ENCODE results near the gene NLRC5. TPM values are rescaled to one million over a fixed set of nuclear protein-coding genes. Genes with fewer than 3 reads are reported as not detected.

Gene NLRC5
- total RNA-seq, 4 donors from 2014 or later, result 11.1 to 39.7 (median 16.3) TPM

DNA sequence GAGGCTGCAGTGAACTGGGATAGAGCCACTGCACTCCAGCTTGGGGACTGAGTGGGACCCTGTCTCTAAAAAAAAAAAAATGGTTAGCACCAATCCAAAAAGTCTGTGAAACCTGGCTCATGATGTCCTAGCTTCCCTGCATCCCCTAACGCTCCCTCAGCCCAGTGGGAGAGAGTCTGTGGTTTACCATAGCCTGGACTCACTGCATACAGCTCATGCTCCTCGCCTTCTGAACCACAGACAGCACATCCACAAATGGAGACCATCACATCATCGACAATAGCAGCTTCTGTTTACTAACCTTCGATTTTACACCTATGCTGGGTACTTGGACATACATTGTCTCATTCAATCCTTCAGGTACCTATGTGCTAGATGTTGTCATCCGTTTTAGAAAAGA, 43.6 kb downstream of the NLRC5 start:
- WGBS, 2 donors (ENCODE audit: low coverage in 1 of 2), result 82 to 95% methylated on average over 4 to 5 of the region's 5 CpGs
- no peak overlapping the region for H3K27ac ChIP-seq
- ATAC-seq, result no peak
- TF ChIP-seq POLR2A (IDR thresholded peaks at IDR 0.05) (no peak), POLR2AphosphoS5 (IDR thresholded peaks at IDR 0.05) (no peak), EP300 (IDR thresholded peaks at IDR 0.05) (no peak)
- TF ChIP-seq, protein P1, sequence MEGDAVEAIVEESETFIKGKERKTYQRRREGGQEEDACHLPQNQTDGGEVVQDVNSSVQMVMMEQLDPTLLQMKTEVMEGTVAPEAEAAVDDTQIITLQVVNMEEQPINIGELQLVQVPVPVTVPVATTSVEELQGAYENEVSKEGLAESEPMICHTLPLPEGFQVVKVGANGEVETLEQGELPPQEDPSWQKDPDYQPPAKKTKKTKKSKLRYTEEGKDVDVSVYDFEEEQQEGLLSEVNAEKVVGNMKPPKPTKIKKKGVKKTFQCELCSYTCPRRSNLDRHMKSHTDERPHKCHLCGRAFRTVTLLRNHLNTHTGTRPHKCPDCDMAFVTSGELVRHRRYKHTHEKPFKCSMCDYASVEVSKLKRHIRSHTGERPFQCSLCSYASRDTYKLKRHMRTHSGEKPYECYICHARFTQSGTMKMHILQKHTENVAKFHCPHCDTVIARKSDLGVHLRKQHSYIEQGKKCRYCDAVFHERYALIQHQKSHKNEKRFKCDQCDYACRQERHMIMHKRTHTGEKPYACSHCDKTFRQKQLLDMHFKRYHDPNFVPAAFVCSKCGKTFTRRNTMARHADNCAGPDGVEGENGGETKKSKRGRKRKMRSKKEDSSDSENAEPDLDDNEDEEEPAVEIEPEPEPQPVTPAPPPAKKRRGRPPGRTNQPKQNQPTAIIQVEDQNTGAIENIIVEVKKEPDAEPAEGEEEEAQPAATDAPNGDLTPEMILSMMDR (IDR thresholded peaks at IDR 0.05), result no peak
- H3K27me3 ChIP-seq, result no peaks in the 10 kb centered on the region
- H3K4me3 ChIP-seq, result no peak overlapping the region
- H3K9me3 ChIP-seq, result no peaks in the 10 kb centered on the region
- peaks cover 0 to 61% of the 10 kb centered on the region in 2 donors for H3K36me3 ChIP-seq
- no peaks in the 10 kb centered on the region for H3K4me1 ChIP-seq

DNA sequence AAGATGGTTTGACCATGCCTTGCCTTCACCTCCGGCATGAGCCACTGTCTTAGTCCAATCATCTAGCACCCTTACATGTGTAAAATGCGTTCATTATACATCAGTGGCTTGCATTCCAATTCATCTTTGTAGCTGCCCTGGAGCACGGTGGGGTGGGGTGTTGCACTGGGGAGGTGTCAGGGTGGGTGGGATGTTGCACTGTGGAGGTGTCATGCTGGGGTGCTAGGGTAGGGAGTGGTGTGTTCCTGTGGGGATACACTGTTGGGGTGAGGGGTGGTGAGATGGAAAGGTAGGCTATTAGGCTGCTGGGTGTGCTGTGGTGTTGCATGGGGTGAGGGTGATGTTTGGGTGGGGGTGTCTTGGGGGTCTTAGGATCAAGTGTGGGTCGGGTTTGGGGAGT, 47.0 kb downstream of the NLRC5 start:
- no peak for TF ChIP-seq POLR2A (IDR thresholded peaks at IDR 0.05)
- TF ChIP-seq EP300 (IDR thresholded peaks at IDR 0.05), result no peak
- TF ChIP-seq, protein P1 (IDR thresholded peaks at IDR 0.05), result no peak
- TF ChIP-seq POLR2AphosphoS5 (IDR thresholded peaks at IDR 0.05), result no peak
- no peak for ATAC-seq
- Histone ChIP-seq H3K4me3 (no peak overlapping the region), H3K27ac (no peak overlapping the region), H3K27me3 (no peaks in the 10 kb centered on the region), H3K9me3 (no peaks in the 10 kb centered on the region), H3K36me3 (peaks cover 0 to 85% of the 10 kb centered on the region in 2 donors), H3K4me1 (no peaks in the 10 kb centered on the region)
- WGBS, 2 donors (ENCODE audit: low coverage in 1 of 2), result 67 to 85% methylated on average over 1 to 2 of the region's 4 CpGs

- 50 to 53% methylated on average over 1 to 2 of the region's 7 CpGs for WGBS, 2 donors (ENCODE audit: low coverage in 1 of 2)
- no peaks in the 10 kb centered on the region for H3K9me3 ChIP-seq
- no peak overlapping the region for H3K4me3 ChIP-seq
- H3K27me3 ChIP-seq, result no peaks in the 10 kb centered on the region
- ATAC-seq, result no peak
- H3K4me1 ChIP-seq, result no peaks in the 10 kb centered on the region
- H3K36me3 ChIP-seq, result peaks cover 0 to 89% of the 10 kb centered on the region in 2 donors
- no peak for TF ChIP-seq POLR2AphosphoS5 (IDR thresholded peaks at IDR 0.05)
- TF ChIP-seq POLR2A (IDR thresholded peaks at IDR 0.05), result no peak
- TF ChIP-seq, protein P1 (IDR thresholded peaks at IDR 0.05), result no peak
- no peak for TF ChIP-seq EP300 (IDR thresholded peaks at IDR 0.05)
- H3K27ac ChIP-seq, result no peak overlapping the region
Measured at GRCh38 chr16:57036945-57037344, 47.6 kb downstream of the NLRC5 start.

GRCh38 chr16:57038166-57038565, 48.8 kb downstream of the NLRC5 start:
- ATAC-seq, result no peak
- TF ChIP-seq, protein P1 (IDR thresholded peaks at IDR 0.05), result no peak
- TF ChIP-seq POLR2A (IDR thresholded peaks at IDR 0.05), result no peak
- no peak for TF ChIP-seq EP300 (IDR thresholded peaks at IDR 0.05)
- no peak for TF ChIP-seq POLR2AphosphoS5 (IDR thresholded peaks at IDR 0.05)
- H3K4me3 ChIP-seq, result no peak overlapping the region
- no peak overlapping the region for H3K27ac ChIP-seq
- WGBS, 2 donors (ENCODE audit: low coverage in 1 of 2), result 90 to 100% methylated on average over 1 to 2 of the region's 2 CpGs
- H3K9me3 ChIP-seq, result no peaks in the 10 kb centered on the region
- H3K27me3 ChIP-seq, result no peaks in the 10 kb centered on the region
- H3K4me1 ChIP-seq, result no peaks in the 10 kb centered on the region
- H3K36me3 ChIP-seq, result peaks cover 0 to 93% of the 10 kb centered on the region in 2 donors

DNA sequence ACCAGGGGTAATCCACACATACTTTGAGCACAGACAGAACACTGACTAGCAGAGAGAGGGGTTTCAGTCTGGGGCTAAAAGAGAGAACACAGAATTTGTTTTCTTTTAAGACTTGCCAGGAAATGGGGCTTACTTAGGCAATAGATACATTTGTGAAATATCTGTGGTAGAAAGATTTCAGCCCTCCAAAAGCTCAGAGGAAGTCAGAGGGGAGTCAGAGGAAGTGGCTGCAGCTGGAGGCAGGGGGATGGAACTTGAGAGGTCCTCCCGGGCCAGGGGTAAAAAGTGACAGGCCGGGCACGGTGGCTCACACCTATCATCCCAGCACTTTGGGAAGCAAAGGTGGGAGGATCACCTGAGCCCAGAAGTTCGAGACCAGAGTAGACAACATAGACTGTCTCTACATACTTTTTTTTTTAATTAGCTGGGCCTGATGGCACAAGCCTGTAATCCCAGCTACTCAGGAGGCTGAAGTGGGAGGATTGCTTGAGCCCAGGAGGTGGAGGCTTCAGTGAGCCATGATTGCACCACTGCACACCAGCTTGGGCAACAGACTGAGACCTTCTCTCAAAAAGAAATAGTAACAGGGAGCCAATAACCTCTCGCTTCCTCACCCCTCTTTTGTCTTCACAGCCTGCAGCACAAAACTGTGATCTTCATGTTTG, 49.9 kb downstream of the NLRC5 start:
- TF ChIP-seq EP300 (IDR thresholded peaks at IDR 0.05), result no peak
- TF ChIP-seq POLR2A (IDR thresholded peaks at IDR 0.05), result no peak
- TF ChIP-seq, protein P1 (IDR thresholded peaks at IDR 0.05), result no peak
- no peak for TF ChIP-seq POLR2AphosphoS5 (IDR thresholded peaks at IDR 0.05)
- no peak for ATAC-seq
- no peak overlapping the region for H3K4me3 ChIP-seq
- WGBS, 2 donors (ENCODE audit: low coverage in 1 of 2), result 36 to 53% methylated on average over 2 to 5 of the region's 5 CpGs
- H3K27ac ChIP-seq, result no peak overlapping the region
- H3K36me3 ChIP-seq, result peaks cover 0 to 93% of the 10 kb centered on the region in 2 donors
- no peaks in the 10 kb centered on the region for H3K4me1 ChIP-seq
- no peaks in the 10 kb centered on the region for H3K27me3 ChIP-seq
- H3K9me3 ChIP-seq, result no peaks in the 10 kb centered on the region
